Activated CD4-positive, alpha-beta T cell treated with anti-CD3 and anti-CD28 coated beads, Interleukin-2, amount 10 ng/mL, durations not matched to agents 7 days and 5 days (primary cell): ENCODE measurements around the gene UGT2B11. TPM values are rescaled to one million over a fixed set of nuclear protein-coding genes. Genes with fewer than 3 reads are reported as not detected.
"Not testable (repeated sequence)": the region's sequence is repeated elsewhere in the genome, so short reads cannot be mapped to it uniquely, and the experiment has no call there.

Experiments
- CTCF ChIA-PET: fragments of 350-600 bp; sonication (Branson Sonifier 250); formaldehyde crosslinking; loops from one replicate; lab custom pipeline; 2021; ENCODE audit warnings: antibody characterized with exemption; lab: Charles Lee
- POLR2A ChIA-PET: fragments of 350-600 bp; sonication (Branson Sonifier 250); formaldehyde crosslinking; loops from one replicate; lab custom pipeline; 2021; ENCODE audit warnings: antibody characterized with exemption; lab: Charles Lee
- DNase-seq: peaks from one replicate; pipeline ENCODE4 v3.0.0-alpha.2; 2020
- H3K27ac Mint-ChIP-seq: one replicate; pipeline ENCODE4 v1.8.0; 2021; ENCODE audit warnings: mild to moderate bottlenecking, moderate library complexity, mixed read lengths
- H3K27me3 Mint-ChIP-seq: one replicate; pipeline ENCODE4 v1.8.0; 2021; ENCODE audit warnings: mixed read lengths
- H3K36me3 Mint-ChIP-seq: one replicate; pipeline ENCODE4 v1.8.0; 2021; ENCODE audit warnings: low read depth, mixed read lengths
- H3K4me1 Mint-ChIP-seq: one replicate; pipeline ENCODE4 v1.8.0; 2021; ENCODE audit warnings: mixed read lengths
- H3K4me3 Mint-ChIP-seq: one replicate; pipeline ENCODE4 v1.8.0; 2021; ENCODE audit warnings: mild to moderate bottlenecking, moderate library complexity, mixed read lengths
- H3K9me3 Mint-ChIP-seq: one replicate; pipeline ENCODE4 v1.8.0; 2021; ENCODE audit warnings: mixed read lengths
- total RNA-seq, 2 experiments: library from RNA; stranded (reverse); gene quantifications; one replicate each; pipeline ENCODE4 v1.2.3, GENCODE V29; 2021

Gene UGT2B11
- not detected for total RNA-seq

DNA sequence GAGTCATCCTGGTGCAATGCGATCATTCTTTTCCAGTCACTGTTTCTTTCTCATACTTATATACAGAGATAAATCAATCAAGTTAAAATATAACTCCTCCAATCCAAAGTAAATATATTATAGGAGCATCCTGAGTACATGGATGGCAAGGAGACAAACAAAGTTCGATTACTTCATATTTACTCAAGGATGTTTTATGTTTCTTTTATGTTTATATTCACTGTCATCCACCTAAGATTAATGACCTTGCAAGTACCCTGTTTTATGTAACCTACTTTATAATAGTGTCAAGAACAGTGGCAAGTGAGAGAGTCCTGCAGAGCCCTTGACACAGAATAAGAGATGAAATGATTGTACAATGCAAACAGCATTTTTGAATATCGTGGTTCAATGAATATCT is at the start of gene UGT2B11:
Gene UGT2B11, minus strand, starts transcription at position 33 of the 400 bp plus-strand sequence. Its CDS starts 26 bp downstream, at position 7.
- no peaks in the 10 kb centered on the region for H3K36me3 Mint-ChIP-seq
- no peaks in the 10 kb centered on the region for H3K4me1 Mint-ChIP-seq
- H3K9me3 Mint-ChIP-seq: no peaks in the 10 kb centered on the region
- ChIA-PET POLR2A (no interaction called here), CTCF (no interaction called here)
- no peaks in the 10 kb centered on the region for H3K27me3 Mint-ChIP-seq
- H3K4me3 Mint-ChIP-seq: no peak within 1 kb of the TSS
- DNase-seq: no peak
- H3K27ac Mint-ChIP-seq: no peak within 1 kb of the TSS

DNA sequence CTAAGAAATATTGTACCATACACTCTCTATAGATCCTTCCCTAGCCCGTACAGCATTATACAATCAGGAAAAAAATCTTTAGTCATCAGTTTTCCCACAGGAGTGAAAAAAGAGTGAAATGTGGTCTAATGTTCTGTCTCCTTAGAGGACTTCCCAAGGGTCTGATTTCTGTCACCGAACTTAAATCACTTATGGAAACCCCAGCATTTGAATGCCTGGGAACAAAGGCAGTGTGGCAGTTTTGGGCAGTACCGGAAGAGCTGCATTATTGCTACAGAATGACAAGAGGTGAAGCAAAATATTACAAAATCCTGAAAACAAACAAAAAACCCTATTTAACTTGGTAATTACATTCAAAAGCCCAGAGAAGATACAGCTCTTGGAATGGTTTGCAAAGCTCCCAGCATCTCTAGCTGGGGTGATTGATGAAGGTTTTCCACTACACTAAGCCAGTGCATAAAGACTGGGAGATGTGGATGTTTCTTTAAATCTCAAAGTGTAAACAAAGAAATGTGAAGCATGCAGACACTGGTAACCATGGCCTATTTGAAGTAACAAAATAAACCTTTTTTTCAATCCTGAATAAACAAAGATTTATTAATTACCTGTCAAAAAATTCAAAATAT is 38.7 kb upstream of the UGT2B11 start:
- H3K27ac Mint-ChIP-seq, H3K4me3 Mint-ChIP-seq, H3K4me1 Mint-ChIP-seq, DNase-seq, POLR2A ChIA-PET, H3K36me3 Mint-ChIP-seq, CTCF ChIA-PET, H3K27me3 Mint-ChIP-seq, H3K9me3 Mint-ChIP-seq: not testable (repeated sequence)

DNA sequence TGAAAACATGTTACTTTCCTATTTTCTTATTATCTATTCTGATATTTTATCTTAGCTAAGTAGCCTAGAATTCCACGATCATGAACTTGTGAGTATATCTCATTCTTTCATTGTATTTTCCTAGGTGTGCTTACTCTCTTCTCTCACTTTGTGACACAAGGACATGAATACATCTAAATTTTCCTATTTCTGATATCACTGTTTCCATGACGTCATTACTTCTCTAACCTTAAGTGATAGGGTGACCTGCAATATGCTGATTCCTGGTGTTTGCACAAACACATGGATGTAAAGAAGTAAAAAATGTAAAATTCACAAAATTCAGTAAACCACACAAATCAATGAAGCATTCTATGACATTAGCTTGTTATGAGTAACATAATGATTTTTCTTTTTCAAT is 36.3 kb upstream of the UGT2B11 start:
- H3K4me3 Mint-ChIP-seq, H3K4me1 Mint-ChIP-seq, H3K27me3 Mint-ChIP-seq, CTCF ChIA-PET, POLR2A ChIA-PET, DNase-seq, H3K36me3 Mint-ChIP-seq, H3K9me3 Mint-ChIP-seq, H3K27ac Mint-ChIP-seq: not testable (repeated sequence)

DNA sequence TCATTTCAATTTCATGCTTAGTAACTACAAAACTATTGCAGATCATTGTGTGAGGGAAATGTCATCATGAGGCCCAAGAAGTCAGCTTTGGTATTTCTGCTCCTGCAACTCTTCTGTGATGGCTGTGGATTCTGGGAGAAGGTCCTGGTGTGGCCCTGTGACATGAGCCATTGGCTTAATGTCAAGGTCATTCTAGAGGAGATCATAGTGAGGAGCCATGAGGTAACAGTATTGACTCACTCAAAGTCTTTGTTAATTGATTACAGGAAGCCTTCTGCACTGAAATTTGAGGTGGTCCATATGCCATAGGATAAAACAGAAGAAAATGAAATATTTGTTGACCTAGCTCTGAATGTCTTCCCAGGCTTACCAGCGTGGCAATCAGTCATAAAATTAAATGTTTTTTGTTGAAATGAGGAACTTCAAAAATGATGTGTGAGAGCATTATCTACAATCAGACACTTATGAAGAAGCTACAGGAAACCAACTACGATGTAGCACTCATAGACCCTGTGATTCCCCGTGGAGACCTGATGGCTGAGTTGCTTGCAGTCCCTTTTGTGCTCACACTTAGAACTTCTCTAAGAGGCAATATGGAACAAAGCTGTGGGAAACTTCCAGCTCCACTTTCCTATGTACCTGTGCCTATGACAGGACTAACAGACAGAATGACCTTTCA is 28.2 kb upstream of the UGT2B11 start:
- H3K4me1 Mint-ChIP-seq, H3K36me3 Mint-ChIP-seq, H3K27ac Mint-ChIP-seq, POLR2A ChIA-PET, H3K4me3 Mint-ChIP-seq, DNase-seq, H3K9me3 Mint-ChIP-seq, CTCF ChIA-PET, H3K27me3 Mint-ChIP-seq: not testable (repeated sequence)

DNA sequence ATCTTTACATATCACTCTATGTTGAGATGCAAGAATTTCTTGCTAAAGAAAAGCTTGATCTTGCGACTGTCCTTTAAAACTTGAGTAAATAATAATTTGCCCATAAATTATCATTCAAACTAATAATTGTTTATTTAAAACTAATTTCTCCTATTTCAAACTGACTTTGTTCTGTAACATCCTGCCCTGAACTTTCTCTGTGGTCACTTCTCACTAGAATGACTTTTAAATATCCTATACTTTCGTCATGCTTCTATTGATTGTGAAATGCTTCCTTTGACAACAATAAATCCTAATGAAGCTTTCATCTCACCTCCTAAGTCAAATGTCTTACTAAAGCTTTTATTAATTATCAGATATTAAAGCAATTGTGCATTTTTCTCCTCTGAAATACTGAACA is 27.2 kb upstream of the UGT2B11 start:
- H3K36me3 Mint-ChIP-seq, H3K9me3 Mint-ChIP-seq, H3K4me1 Mint-ChIP-seq, H3K4me3 Mint-ChIP-seq, CTCF ChIA-PET, POLR2A ChIA-PET, H3K27me3 Mint-ChIP-seq, H3K27ac Mint-ChIP-seq, DNase-seq: not testable (repeated sequence)

DNA sequence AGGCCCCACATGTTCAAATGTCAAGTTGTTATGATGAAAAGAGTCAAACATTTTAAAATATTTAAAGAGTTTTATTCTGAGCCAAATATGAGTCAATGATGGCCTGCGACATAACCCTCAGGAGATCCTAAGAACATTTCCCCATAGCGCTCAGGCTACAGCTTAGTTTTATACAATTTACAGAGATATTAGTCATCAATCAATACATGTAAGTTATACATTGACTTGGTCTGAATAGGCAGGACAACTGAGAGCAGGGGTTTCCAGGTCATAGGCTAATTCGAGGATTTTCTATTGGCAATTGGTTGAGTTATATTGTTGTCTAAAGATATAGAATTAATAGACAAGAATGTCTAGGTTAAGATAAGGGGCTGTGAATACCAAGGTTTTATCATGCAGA is 26.2 kb upstream of the UGT2B11 start:
- H3K27ac Mint-ChIP-seq, DNase-seq, H3K27me3 Mint-ChIP-seq, H3K4me3 Mint-ChIP-seq, H3K9me3 Mint-ChIP-seq, CTCF ChIA-PET, H3K4me1 Mint-ChIP-seq, H3K36me3 Mint-ChIP-seq, POLR2A ChIA-PET: not testable (repeated sequence)

DNA sequence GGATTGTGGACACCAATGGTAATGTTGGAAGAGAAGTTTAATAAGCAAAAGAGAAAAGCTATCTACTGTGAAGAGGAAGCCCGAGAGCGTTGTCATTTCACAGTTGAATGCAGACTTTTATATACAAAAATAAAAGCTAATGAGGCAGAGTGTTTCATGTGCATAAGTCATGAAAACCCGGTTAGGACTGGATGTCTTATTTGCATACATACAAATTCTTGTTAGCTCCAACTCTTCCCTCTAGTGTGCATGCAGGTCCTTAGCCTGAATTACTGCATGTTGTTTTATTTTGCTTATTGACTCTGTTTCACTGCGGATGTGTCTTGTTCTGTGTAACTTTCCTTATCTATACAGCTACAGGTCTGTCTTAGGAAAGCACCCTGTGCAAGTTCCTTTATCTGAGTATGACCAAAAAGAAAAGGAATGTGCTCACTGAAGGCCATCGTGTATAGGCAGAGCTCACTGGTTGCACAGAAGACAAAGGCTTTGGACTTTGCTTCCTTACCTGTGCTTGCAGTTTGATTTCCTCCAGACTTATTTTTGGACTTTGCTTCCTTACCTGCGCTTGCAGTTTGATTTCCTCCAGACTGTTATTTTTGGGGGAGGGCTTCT is 25.1 kb upstream of the UGT2B11 start:
- no peaks in the 10 kb centered on the region for H3K4me1 Mint-ChIP-seq
- no peaks in the 10 kb centered on the region for H3K9me3 Mint-ChIP-seq
- ChIA-PET POLR2A (no interaction called here), CTCF (no interaction called here)
- no peak overlapping the region for H3K27ac Mint-ChIP-seq
- DNase-seq: no peak
- H3K27me3 Mint-ChIP-seq: no peaks in the 10 kb centered on the region
- H3K36me3 Mint-ChIP-seq: no peaks in the 10 kb centered on the region
- H3K4me3 Mint-ChIP-seq: no peak overlapping the region

DNA sequence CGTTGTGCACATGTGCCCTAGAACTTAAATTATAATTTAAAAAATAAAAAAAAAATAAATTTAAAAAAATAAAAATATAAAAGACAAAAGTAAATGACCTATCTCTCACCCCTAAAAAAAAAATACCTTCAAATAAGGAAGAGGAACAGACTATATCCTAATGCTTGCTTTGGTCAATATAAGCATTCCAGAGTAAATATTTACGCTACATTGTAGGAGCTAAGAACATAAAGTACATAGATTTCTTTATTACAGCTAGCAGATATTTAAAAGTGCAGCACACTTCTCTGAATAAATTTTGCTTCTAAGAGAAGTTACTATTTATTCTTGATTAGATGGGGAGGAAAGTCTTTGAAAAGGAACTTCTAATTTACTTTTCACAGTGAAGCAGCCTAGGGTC is 24.5 kb upstream of the UGT2B11 start:
- Mint-ChIP-seq H3K9me3 (no peaks in the 10 kb centered on the region), H3K4me3 (no peak overlapping the region), H3K4me1 (no peaks in the 10 kb centered on the region), H3K36me3 (no peaks in the 10 kb centered on the region), H3K27ac (no peak overlapping the region), H3K27me3 (no peaks in the 10 kb centered on the region)
- ChIA-PET POLR2A (no interaction called here), CTCF (no interaction called here)
- DNase-seq: no peak

DNA sequence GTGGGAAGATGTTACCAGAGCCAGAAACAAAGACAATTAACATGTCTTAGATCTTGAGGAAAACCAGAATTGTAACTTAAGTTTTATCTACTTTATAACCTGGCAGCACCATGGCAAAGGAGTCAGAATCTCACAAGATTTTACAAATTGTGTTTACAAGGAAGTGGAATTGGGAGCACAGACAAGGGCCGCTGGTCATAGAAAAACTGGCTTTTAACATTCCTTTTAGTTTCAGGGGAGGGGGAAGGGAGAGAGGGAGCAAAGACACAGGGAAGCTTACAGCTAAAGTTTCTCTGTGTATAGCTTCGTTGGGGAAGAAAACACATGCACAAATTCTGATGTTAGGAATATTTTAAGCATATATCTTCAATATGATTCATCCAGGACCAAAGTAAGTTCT is 10.3 kb upstream of the UGT2B11 start:
- no peak for DNase-seq
- H3K36me3 Mint-ChIP-seq: no peaks in the 10 kb centered on the region
- no peak overlapping the region for H3K4me3 Mint-ChIP-seq
- no peaks in the 10 kb centered on the region for H3K9me3 Mint-ChIP-seq
- H3K27ac Mint-ChIP-seq: no peak overlapping the region
- no peaks in the 10 kb centered on the region for H3K4me1 Mint-ChIP-seq
- H3K27me3 Mint-ChIP-seq: no peaks in the 10 kb centered on the region
- POLR2A ChIA-PET: no interaction called here
- CTCF ChIA-PET: no interaction called here

DNA sequence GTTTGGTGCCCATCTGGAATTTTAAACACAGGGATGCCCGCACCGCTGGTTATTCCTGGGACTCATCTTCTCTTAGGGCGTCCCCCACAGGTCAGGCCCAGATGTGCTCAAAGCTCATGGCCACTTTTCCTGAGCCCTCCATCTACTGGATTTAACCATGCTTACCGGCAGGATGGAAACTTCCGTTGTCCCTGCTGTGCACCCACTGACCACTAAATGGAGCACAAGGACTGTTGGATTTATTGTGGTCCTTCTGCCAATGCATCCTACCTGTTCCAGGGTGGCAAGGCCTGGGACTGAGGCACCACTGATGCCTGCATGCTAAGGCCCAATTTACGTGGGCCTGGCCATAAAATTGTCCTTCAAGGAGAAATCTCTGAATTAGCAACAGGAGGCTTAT is 8.7 kb upstream of the UGT2B11 start:
- POLR2A ChIA-PET, H3K36me3 Mint-ChIP-seq, H3K4me3 Mint-ChIP-seq, H3K27ac Mint-ChIP-seq, CTCF ChIA-PET, H3K9me3 Mint-ChIP-seq, H3K4me1 Mint-ChIP-seq, DNase-seq, H3K27me3 Mint-ChIP-seq: not testable (repeated sequence)

DNA sequence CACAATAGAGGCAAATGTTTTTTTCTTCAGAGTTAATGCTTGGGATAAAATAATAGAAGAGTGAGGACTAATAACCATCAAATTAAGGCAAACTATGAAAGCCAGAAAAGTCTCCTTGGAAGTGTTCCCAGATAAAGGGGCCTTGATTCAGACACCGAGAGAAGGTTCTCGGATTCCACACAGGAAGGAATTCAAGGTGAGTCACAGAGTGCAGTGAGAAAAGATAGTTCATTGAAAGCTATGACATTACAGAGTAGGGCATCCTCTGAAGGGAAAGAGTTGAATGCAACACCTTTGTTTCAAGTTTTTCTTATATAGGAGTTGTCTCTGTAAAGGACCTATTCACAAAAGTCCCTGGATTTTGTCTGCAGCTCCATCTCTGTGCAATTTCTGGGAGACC is 3.9 kb upstream of the UGT2B11 start:
- DNase-seq, CTCF ChIA-PET, H3K4me1 Mint-ChIP-seq, H3K4me3 Mint-ChIP-seq, H3K27me3 Mint-ChIP-seq, H3K36me3 Mint-ChIP-seq, H3K27ac Mint-ChIP-seq, H3K9me3 Mint-ChIP-seq, POLR2A ChIA-PET: not testable (repeated sequence)

DNA sequence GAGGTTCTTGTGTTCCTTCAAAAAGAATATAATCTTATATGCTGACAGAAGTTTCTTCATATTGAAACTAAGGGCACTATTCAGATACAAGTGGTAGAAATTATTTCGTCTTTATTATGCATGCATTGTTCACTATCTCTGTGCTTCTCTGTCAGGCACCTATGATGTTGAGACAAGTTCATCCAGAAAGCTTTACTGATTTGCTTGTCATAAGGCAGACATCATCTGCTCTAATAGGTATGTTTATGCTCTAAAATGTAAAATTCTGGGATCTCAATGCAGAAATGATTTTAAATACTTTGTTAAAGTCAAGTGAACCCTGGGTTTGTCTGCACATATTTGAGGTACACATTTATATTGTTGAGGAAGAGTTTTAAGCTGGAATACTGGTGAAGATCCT is 3.6 kb downstream of the UGT2B11 start:
- H3K4me1 Mint-ChIP-seq: no peaks in the 10 kb centered on the region
- CTCF ChIA-PET: no interaction called here

DNA sequence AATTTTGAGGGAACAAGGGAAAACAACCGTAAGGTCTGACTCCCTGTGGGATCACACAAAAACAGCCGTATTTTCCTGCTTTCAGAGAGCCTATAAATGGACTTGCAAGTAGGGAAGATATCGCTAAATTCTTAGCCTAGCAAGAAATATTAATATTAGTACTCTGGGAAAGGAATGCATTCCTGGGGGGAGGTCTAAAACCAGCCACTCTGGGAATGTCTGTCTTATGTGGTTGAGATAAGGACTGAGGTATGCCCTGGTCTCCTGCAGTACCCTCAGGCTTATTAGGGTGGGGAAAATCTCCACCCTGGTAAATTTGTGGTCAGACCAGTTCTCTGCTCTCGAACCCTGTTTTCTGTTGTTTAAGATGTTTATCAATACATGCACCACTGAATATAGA is 16.0 kb downstream of the UGT2B11 start:
- POLR2A ChIA-PET, H3K4me1 Mint-ChIP-seq, H3K4me3 Mint-ChIP-seq, CTCF ChIA-PET, H3K9me3 Mint-ChIP-seq, DNase-seq, H3K36me3 Mint-ChIP-seq, H3K27ac Mint-ChIP-seq, H3K27me3 Mint-ChIP-seq: not testable (repeated sequence)

More for the DNA sequence above, 3.6 kb downstream of the UGT2B11 start:
- Mint-ChIP-seq H3K36me3 (no peaks in the 10 kb centered on the region), H3K9me3 (no peaks in the 10 kb centered on the region), H3K27ac (no peak overlapping the region), H3K4me3 (no peak overlapping the region), H3K27me3 (no peaks in the 10 kb centered on the region)
- no peak for DNase-seq
- POLR2A ChIA-PET: no interaction called here
